ENCODE results near the gene PLD5. TPM values are rescaled to one million over a fixed set of nuclear protein-coding genes. Genes with fewer than 3 reads are reported as not detected.

PLD5 gene
- total RNA-seq, 2 experiments from 2014 or later = not detected

- DNase-seq (no peak), ATAC-seq (no peak)
- CTCF ChIA-PET = no interaction called here
- Mint-ChIP-seq H3K27ac (no peak overlapping the region), H3K4me3 (no peak overlapping the region), H3K9me3 (ENCODE audit: low read depth) (no peaks in the 10 kb centered on the region), H3K27me3 (no peaks in the 10 kb centered on the region), H3K36me3 (no peaks in the 10 kb centered on the region), H3K4me1 (no peaks in the 10 kb centered on the region)
Observed at GRCh38 chr1:242033447-242033846, 491.1 kb downstream of the PLD5 start.
